H1 (cell line): ENCODE results near the gene PAEP. TPM values are rescaled to one million over a fixed set of nuclear protein-coding genes. Genes with fewer than 3 reads are reported as not detected.

Source experiments
- KDM5A ChIP-seq: fragments of 200-600 bp; IDR thresholded peaks from 2 replicates; pipeline ENCODE4 v1.7.1; 2012; ENCODE audit warnings: mild to moderate bottlenecking, low read length, inconsistent platforms, mixed read lengths
- MAX ChIP-seq: IDR thresholded peaks from 2 replicates; pipeline ENCODE4 v1.6.1; 2012; ENCODE audit warnings: inconsistent platforms
- POLR2A ChIP-seq, 2 experiments: IDR thresholded peaks; 1 replicate in 1 of 2; 2 replicates in 1 of 2; pipeline ENCODE4 v1.6.1; 2011; ENCODE audit warnings: low read depth in 2 of 2, low read length in 2 of 2, mild to moderate bottlenecking in 2 of 2; ENCODE audit errors: control extremely low read depth in 1 of 2
- SAP30 ChIP-seq: fragments of 300-600 bp; sonication (generic); IDR thresholded peaks from 2 replicates; pipeline ENCODE4 v1.7.1; 2012; ENCODE audit warnings: low read length, moderate library complexity, mild to moderate bottlenecking, inconsistent platforms; ENCODE audit not compliant: insufficient read depth, insufficient replicate concordance
- TCF12 ChIP-seq: IDR thresholded peaks from 2 replicates; pipeline ENCODE4 v1.6.1; 2011; ENCODE audit warnings: low read depth, mild to moderate bottlenecking, low read length
- polyA plus RNA-seq, 7 experiments: library from polyadenylated mRNA; depleted of rRNA in 3 of 7; stranded (reverse) in 5 of 7; unstranded in 2 of 7; fragments of >200 nt in 5 of 7; fragments of 200-250 nt in 2 of 7; gene quantifications; 1 replicate in 5 of 7; 2 replicates in 1 of 7; 4 replicates in 1 of 7; pipeline versions ENCODE4 v1.2.1 to v1.2.3, GENCODE V29; 2011 to 2013; ENCODE audit warnings: missing spikeins in 2 of 7, mixed read lengths in 2 of 7
- total RNA-seq: library from RNA; stranded (reverse); fragmentation: NEBNext Ultra II Directional; extraction: Animal tissue kit (Norgen Biotek cat#: 25700); gene quantifications from 2 replicates; pipeline ENCODE4 v1.2.1, GENCODE V29; 2021

Gene PAEP
- total and polyA plus RNA-seq, 2 of the 8 experiments (the other 6 are each of a cell fraction or from before 2014, with no cell fraction given) = not detected

GRCh38 chr9:135582966-135583687, 21.6 kb downstream of the PAEP start (continued):
- TF ChIP-seq MAX (no peak), SAP30 (no peak), TCF12 (no peak), POLR2A (IDR thresholded peaks at IDR 0.05; ENCODE audit: control extremely low read depth in 1 of 2, low read depth in 2 of 2, low read length in 2 of 2) (no peak), KDM5A (no peak)
